Vagina (tissue), 2 donors: ENCODE data around the gene CD177.
"Not testable (repeated sequence)": the region's sequence is repeated elsewhere in the genome, so short reads cannot be mapped to it uniquely, and the experiment has no call there.

Source experiments
- CTCF ChIP-seq, 3 experiments: fragments of 450-650 bp in 2 of 3; fragments of 200-600 bp in 1 of 3; sonication (generic) in 1 of 3; IDR thresholded peaks; one replicate each; pipeline ENCODE4 v1.5.1; 2017 to 2019; ENCODE audit warnings: antibody characterized with exemption in 3 of 3, mild to moderate bottlenecking in 2 of 3, moderate library complexity in 2 of 3
- POLR2A ChIP-seq, 2 donors: fragments of 450-650 bp; IDR thresholded peaks; one replicate each; pipeline ENCODE4 v1.6.1; 2017; ENCODE audit warnings: antibody characterized with exemption in 2 of 2, mild to moderate bottlenecking in 2 of 2, moderate library complexity in 2 of 2
- POLR2AphosphoS5 ChIP-seq, 2 donors: sonication (generic); formaldehyde crosslinking; IDR thresholded peaks; one replicate each; pipeline ENCODE4 v1.9.0; 2017; ENCODE audit warnings: antibody characterized with exemption in 2 of 2, mild to moderate bottlenecking in 2 of 2, low read depth in 1 of 2; ENCODE audit not compliant: insufficient read depth in 1 of 2

GRCh38 chr19:43349813-43350212, 3.7 kb upstream of the CD177 start:
- not testable (repeated sequence) for TF ChIP-seq CTCF (IDR thresholded peaks at IDR 0.05); POLR2A (IDR thresholded peaks at IDR 0.05); POLR2AphosphoS5 (IDR thresholded peaks at IDR 0.05; ENCODE audit: insufficient read depth in 1 of 2, low read depth in 1 of 2)
